Caco-2 (cell line): Measurements from ENCODE around the gene HOXB8. TPM values are rescaled to one million over a fixed set of nuclear protein-coding genes. Genes with fewer than 3 reads are reported as not detected.

Experiments used
- BruUV-seq: library from RNA; stranded (reverse); fragments of 400-500 nt; replicated peaks from 2 replicates; lab custom pipeline; 2021; lab: Mats Ljungman, UMichigan
- CTCF ChIA-PET: fragments of 300-600 bp; sonication (Branson Sonifier 250); formaldehyde crosslinking; loops from one replicate; lab custom pipeline; 2022; ENCODE audit warnings: antibody characterized with exemption; lab: Charles Lee
- POLR2A ChIA-PET: fragments of 300-600 bp; sonication (Branson Sonifier 250); formaldehyde crosslinking; loops from one replicate; lab custom pipeline; 2022; ENCODE audit warnings: antibody characterized with exemption; lab: Charles Lee
- DNase-seq, 2 experiments: peaks; one replicate each; pipeline versions ENCODE4 v3.0.0 to v3.0.0-alpha.2; 2020 to 2022
- H3K27me3 ChIP-seq: replicated peaks from 2 replicates; pipeline ENCODE4 v1.6.0; 2011; ENCODE audit warnings: low read length; ENCODE audit not compliant: control insufficient read depth, insufficient read depth
- H3K36me3 ChIP-seq: 2 replicates; pipeline ENCODE4 v1.5.1; 2011; ENCODE audit warnings: low read length; ENCODE audit not compliant: control insufficient read depth, insufficient read depth
- H3K4me1 ChIP-seq: fragments of 250-450 bp; sonication (Bioruptor Pico); 2 replicates; pipeline ENCODE4 v1.5.1; 2020; ENCODE audit warnings: mild to moderate bottlenecking
- H3K4me3 ChIP-seq: 2 replicates; pipeline ENCODE4 v1.5.1; 2011; ENCODE audit warnings: low read depth, mild to moderate bottlenecking, control low read depth, low read length
- H3K9me3 ChIP-seq: fragments of 250-450 bp; sonication (Bioruptor Pico); 2 replicates; pipeline ENCODE4 v1.5.1; 2020; ENCODE audit warnings: mild to moderate bottlenecking, moderate library complexity
- H3K27ac Mint-ChIP-seq: one replicate; pipeline ENCODE4 v1.8.0; 2022; ENCODE audit warnings: mixed read lengths; ENCODE audit not compliant: unreplicated experiment
- H3K27me3 Mint-ChIP-seq: one replicate; pipeline ENCODE4 v1.8.0; 2022; ENCODE audit warnings: mixed read lengths; ENCODE audit not compliant: insufficient read depth, unreplicated experiment
- H3K36me3 Mint-ChIP-seq: one replicate; pipeline ENCODE4 v1.8.0; 2022; ENCODE audit warnings: mild to moderate bottlenecking, mixed read lengths; ENCODE audit not compliant: insufficient read depth, unreplicated experiment
- H3K4me1 Mint-ChIP-seq: one replicate; pipeline ENCODE4 v1.8.0; 2022; ENCODE audit warnings: low read depth, mixed read lengths; ENCODE audit not compliant: unreplicated experiment
- H3K4me3 Mint-ChIP-seq: one replicate; pipeline ENCODE4 v1.8.0; 2022; ENCODE audit warnings: mild to moderate bottlenecking, moderate library complexity, mixed read lengths; ENCODE audit not compliant: unreplicated experiment
- H3K9me3 Mint-ChIP-seq: one replicate; pipeline ENCODE4 v1.8.0; 2022; ENCODE audit warnings: mixed read lengths; ENCODE audit not compliant: unreplicated experiment
- intact Hi-C: fragments of 100-400 bp; cut with micrococcal nuclease; formaldehyde crosslinking; loops from one replicate; pipeline ENCODE4 v1.10.0; 2022; ENCODE audit not compliant: unreplicated experiment
- total RNA-seq: library from RNA; stranded (reverse); gene quantifications from 2 replicates; pipeline ENCODE4 v1.2.3, GENCODE V29; 2022
- TF ChIP-seq, protein P1 (sequence below), 2 experiments: fragments of 200-600 bp in 1 of 2; IDR thresholded peaks; 1 replicate in 1 of 2; 2 replicates in 1 of 2; pipeline versions ENCODE4 v1.5.1 to v1.8.0; 2011 to 2022; ENCODE audit warnings: antibody characterized with exemption in 1 of 2, control low read depth in 1 of 2, inconsistent platforms in 1 of 2, low read depth in 1 of 2, low read length in 1 of 2, mild to moderate bottlenecking in 1 of 2, moderate library complexity in 1 of 2; ENCODE audit not compliant: insufficient read depth in 1 of 2, severe bottlenecking in 1 of 2, unreplicated experiment in 1 of 2

The HOXB8 gene
- total RNA-seq, 1 experiment from 2014 or later, result 1.2 TPM

DNA sequence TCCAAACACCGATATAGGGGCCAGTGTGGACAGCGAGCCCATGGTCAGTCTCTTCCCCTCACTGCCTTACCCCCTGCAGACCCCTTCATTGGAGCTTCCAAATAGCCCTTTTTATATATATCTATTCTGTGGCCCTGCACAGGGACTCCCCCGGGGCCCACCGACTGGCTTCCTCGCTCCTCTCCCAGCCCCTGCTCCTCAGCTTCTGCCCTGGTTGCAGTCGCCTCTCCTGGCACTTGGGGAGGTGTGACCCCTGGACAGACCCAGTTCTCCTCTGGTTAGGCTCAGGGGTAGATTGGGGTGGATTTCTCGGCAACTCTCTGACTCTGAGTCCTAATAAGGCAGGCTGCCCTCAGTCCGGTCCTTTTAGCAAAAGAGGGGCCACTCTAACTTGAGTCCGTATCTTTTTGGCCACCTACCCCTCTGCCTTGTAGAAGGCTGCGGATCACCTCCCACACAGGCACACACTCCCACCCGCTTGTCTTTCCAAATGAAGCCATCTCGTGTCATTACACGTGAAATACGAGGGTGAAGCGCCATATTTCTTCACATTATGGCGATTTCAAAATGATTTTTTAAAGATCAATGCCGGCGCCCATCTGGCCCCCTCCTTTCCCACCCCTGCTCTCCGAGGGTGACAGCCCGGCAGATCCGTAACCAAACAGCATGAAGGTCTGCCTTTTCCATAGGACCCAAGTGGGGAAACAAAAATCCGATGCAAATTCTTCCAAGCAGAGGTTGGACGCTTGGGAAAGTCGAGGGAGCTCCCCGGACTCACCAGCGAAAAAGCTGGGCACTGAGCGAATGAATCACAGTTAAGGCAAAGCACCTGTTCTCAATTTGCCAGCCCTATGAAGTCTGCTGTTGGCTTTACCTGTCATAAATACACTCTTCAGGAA is 12.8 kb upstream of the HOXB8 start:
- peaks cover 25% of the 10 kb centered on the region for H3K27me3 ChIP-seq
- no TSS peak for BruUV-seq
- peaks cover 25% of the 10 kb centered on the region for H3K4me1 ChIP-seq
- H3K4me3 ChIP-seq, result no peak overlapping the region
- TF ChIP-seq, protein P1, sequence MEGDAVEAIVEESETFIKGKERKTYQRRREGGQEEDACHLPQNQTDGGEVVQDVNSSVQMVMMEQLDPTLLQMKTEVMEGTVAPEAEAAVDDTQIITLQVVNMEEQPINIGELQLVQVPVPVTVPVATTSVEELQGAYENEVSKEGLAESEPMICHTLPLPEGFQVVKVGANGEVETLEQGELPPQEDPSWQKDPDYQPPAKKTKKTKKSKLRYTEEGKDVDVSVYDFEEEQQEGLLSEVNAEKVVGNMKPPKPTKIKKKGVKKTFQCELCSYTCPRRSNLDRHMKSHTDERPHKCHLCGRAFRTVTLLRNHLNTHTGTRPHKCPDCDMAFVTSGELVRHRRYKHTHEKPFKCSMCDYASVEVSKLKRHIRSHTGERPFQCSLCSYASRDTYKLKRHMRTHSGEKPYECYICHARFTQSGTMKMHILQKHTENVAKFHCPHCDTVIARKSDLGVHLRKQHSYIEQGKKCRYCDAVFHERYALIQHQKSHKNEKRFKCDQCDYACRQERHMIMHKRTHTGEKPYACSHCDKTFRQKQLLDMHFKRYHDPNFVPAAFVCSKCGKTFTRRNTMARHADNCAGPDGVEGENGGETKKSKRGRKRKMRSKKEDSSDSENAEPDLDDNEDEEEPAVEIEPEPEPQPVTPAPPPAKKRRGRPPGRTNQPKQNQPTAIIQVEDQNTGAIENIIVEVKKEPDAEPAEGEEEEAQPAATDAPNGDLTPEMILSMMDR (IDR thresholded peaks at IDR 0.05; ENCODE audit: insufficient read depth in 1 of 2, low read depth in 1 of 2, low read length in 1 of 2, severe bottlenecking in 1 of 2, unreplicated experiment in 1 of 2), result no peak
- POLR2A ChIA-PET, result interaction anchor here (0.6 kb wide), 1 partner anchor 117 kb away, joined by 10 read pairs; no protein-coding TSS in a partner anchor
- DNase-seq, result no peak
- H3K4me3 Mint-ChIP-seq, result peak overlapping the region; percentile 11
- peaks cover 15% of the 10 kb centered on the region for H3K4me1 Mint-ChIP-seq
- H3K36me3 Mint-ChIP-seq, result no peaks in the 10 kb centered on the region
- no peaks in the 10 kb centered on the region for H3K36me3 ChIP-seq
- H3K27me3 Mint-ChIP-seq, result peaks cover 39% of the 10 kb centered on the region
- no peak overlapping the region for H3K27ac Mint-ChIP-seq
- intact Hi-C loops, result loop anchor here (2.0 kb wide), 1 partner anchor 19 kb away; no protein-coding TSS in a partner anchor
- no peaks in the 10 kb centered on the region for H3K9me3 ChIP-seq
- CTCF ChIA-PET, result interaction anchor here (1.2 kb wide), 1 partner anchor 251 kb away, joined by 3 read pairs; no protein-coding TSS in a partner anchor
- no peaks in the 10 kb centered on the region for H3K9me3 Mint-ChIP-seq

DNA sequence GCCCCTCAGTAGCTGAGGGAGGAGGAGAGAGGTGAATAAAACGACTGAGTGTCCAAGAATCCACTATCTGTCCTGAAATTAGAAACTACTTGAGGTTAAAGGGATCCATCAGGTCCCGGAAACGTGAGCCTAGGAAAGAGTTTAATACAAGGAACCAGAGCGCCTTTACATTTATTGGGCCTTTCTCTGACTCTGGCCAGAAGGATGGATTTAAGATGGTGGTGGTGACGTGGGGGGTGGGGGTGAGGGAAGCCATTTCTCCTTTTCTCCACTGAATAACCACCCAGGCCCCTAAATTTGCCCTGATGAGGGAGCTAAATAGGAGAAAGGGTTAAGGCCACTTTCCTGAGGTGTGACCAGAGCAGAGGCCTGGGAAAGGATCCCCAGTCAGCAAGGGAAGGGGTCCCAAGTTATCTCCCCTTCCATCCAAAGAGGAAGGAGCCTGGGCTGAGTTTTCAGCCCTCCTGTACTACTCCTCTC is 12.1 kb upstream of the HOXB8 start:
- Histone ChIP-seq H3K36me3 (no peaks in the 10 kb centered on the region), H3K27me3 (peaks cover 28% of the 10 kb centered on the region), H3K4me1 (peaks cover 25% of the 10 kb centered on the region), H3K4me3 (no peak overlapping the region; the same call in 1 of the 2 replicates), H3K9me3 (no peaks in the 10 kb centered on the region)
- no peak overlapping the region for H3K27ac Mint-ChIP-seq
- H3K4me1 Mint-ChIP-seq, result peaks cover 15% of the 10 kb centered on the region
- peak overlapping the region; percentile 85 for H3K4me3 Mint-ChIP-seq
- TF ChIP-seq, protein P1 (IDR thresholded peaks at IDR 0.05; ENCODE audit: insufficient read depth in 1 of 2, low read depth in 1 of 2, low read length in 1 of 2, severe bottlenecking in 1 of 2, unreplicated experiment in 1 of 2), result no peak
- no peaks in the 10 kb centered on the region for H3K9me3 Mint-ChIP-seq
- H3K27me3 Mint-ChIP-seq, result peaks cover 46% of the 10 kb centered on the region
- CTCF ChIA-PET, result interaction anchor here (0.6 to 2.3 kb wide), 5 partner anchors 17 to 319 kb away, joined by 3 to 10 read pairs (median 4); no protein-coding TSS in a partner anchor
- POLR2A ChIA-PET, result interaction anchor here (0.6 kb wide), 1 partner anchor 117 kb away, joined by 10 read pairs; no protein-coding TSS in a partner anchor
- TSS peak; percentile 59 for BruUV-seq
- intact Hi-C loops, result loop anchor here (2.0 kb wide), 1 partner anchor 20 kb away; no protein-coding TSS in a partner anchor
- no peak for DNase-seq
- H3K36me3 Mint-ChIP-seq, result no peaks in the 10 kb centered on the region
